ENCODE results near the gene AFF2.

GRCh38 chrX:148942754-148943153 is 442.3 kb downstream of the AFF2 start:
- no peak for TF ChIP-seq POLR2A (IDR thresholded peaks at IDR 0.05)
- TF ChIP-seq, protein P1, sequence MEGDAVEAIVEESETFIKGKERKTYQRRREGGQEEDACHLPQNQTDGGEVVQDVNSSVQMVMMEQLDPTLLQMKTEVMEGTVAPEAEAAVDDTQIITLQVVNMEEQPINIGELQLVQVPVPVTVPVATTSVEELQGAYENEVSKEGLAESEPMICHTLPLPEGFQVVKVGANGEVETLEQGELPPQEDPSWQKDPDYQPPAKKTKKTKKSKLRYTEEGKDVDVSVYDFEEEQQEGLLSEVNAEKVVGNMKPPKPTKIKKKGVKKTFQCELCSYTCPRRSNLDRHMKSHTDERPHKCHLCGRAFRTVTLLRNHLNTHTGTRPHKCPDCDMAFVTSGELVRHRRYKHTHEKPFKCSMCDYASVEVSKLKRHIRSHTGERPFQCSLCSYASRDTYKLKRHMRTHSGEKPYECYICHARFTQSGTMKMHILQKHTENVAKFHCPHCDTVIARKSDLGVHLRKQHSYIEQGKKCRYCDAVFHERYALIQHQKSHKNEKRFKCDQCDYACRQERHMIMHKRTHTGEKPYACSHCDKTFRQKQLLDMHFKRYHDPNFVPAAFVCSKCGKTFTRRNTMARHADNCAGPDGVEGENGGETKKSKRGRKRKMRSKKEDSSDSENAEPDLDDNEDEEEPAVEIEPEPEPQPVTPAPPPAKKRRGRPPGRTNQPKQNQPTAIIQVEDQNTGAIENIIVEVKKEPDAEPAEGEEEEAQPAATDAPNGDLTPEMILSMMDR (IDR thresholded peaks at IDR 0.05) = no peak

All from uterus (tissue), 2 donors.